PC-9 (cell line): ENCODE results near the gene UCP2. TPM values are rescaled to one million over a fixed set of nuclear protein-coding genes. Genes with fewer than 3 reads are reported as not detected.

Source experiments
- BruUV-seq: library from RNA; stranded (reverse); fragments of 400-500 nt; replicated peaks from 2 replicates; lab custom pipeline; 2021; lab: Mats Ljungman, UMichigan
- CTCF ChIA-PET: fragments of 300-600 bp; sonication (Branson Sonifier 250); formaldehyde crosslinking; loops from one replicate; lab custom pipeline; 2022; ENCODE audit warnings: antibody characterized with exemption; lab: Charles Lee
- POLR2A ChIA-PET: fragments of 300-600 bp; sonication (Branson Sonifier 250); formaldehyde crosslinking; loops from one replicate; lab custom pipeline; 2022; ENCODE audit warnings: antibody characterized with exemption; ENCODE audit not compliant: unreplicated experiment; lab: Charles Lee
- DNase-seq, 2 experiments: peaks; one replicate each; pipeline versions ENCODE4 v3.0.0 to v3.0.0-alpha.2; 2015 to 2022; ENCODE audit warnings: mixed read lengths in 1 of 2
- H2AFZ ChIP-seq: fragments of 200-600 bp; sonication (generic); 2 replicates; pipeline ENCODE4 v1.8.1; 2017; ENCODE audit warnings: antibody characterized with exemption
- H3F3A ChIP-seq: fragments of 200-600 bp; sonication (generic); 2 replicates; pipeline ENCODE4 v1.8.1; 2017; ENCODE audit warnings: antibody characterized with exemption, mild to moderate bottlenecking, low read depth; ENCODE audit not compliant: insufficient read depth
- H3K27ac ChIP-seq: fragments of 200-600 bp; sonication (generic); 2 replicates; pipeline ENCODE4 v1.6.1; 2016; ENCODE audit warnings: mixed run types
- H3K27me3 ChIP-seq: fragments of 200-600 bp; sonication (generic); 2 replicates; pipeline ENCODE4 v1.6.1; 2016; ENCODE audit warnings: low read depth, mixed run types; ENCODE audit not compliant: insufficient read depth
- H3K36me3 ChIP-seq: fragments of 200-600 bp; sonication (generic); 2 replicates; pipeline ENCODE4 v1.6.1; 2016; ENCODE audit warnings: low read depth, mixed run types
- H3K4me1 ChIP-seq: fragments of 200-600 bp; sonication (generic); replicated peaks from 2 replicates; pipeline ENCODE4 v1.6.1; 2016; ENCODE audit warnings: mixed run types; ENCODE audit not compliant: insufficient read depth
- H3K4me2 ChIP-seq: fragments of 200-600 bp; sonication (generic); 2 replicates; pipeline ENCODE4 v1.6.1; 2017; ENCODE audit warnings: mixed run types
- H3K4me3 ChIP-seq: fragments of 200-600 bp; sonication (generic); 2 replicates; pipeline ENCODE4 v1.6.1; 2016; ENCODE audit warnings: mixed run types
- H3K79me2 ChIP-seq: fragments of 200-600 bp; sonication (generic); 2 replicates; pipeline ENCODE4 v1.6.1; 2017; ENCODE audit warnings: low read depth, mixed run types
- H3K9me2 ChIP-seq: fragments of 200-600 bp; sonication (generic); 2 replicates; pipeline ENCODE4 v1.8.1; 2017; ENCODE audit warnings: mild to moderate bottlenecking; ENCODE audit not compliant: insufficient read depth
- H3K9me3 ChIP-seq: fragments of 200-600 bp; sonication (generic); 2 replicates; pipeline ENCODE4 v1.8.1; 2016; ENCODE audit warnings: low read depth; ENCODE audit not compliant: insufficient read depth
- H4K20me1 ChIP-seq: fragments of 200-600 bp; sonication (generic); 2 replicates; pipeline ENCODE4 v1.8.1; 2017; ENCODE audit not compliant: insufficient read depth
- CTCF ChIP-seq: fragments of 200-600 bp; sonication (generic); conservative IDR thresholded peaks from 2 replicates; pipeline ENCODE4 v1.6.1; 2017; ENCODE audit warnings: mixed run types, antibody characterized with exemption, mild to moderate bottlenecking, moderate library complexity
- EZH2 ChIP-seq: fragments of 200-600 bp; sonication (generic); IDR thresholded peaks from 2 replicates; pipeline ENCODE4 v1.8.0; 2017; ENCODE audit warnings: antibody characterized with exemption, low read depth
- intact Hi-C: fragments of 100-400 bp; cut with micrococcal nuclease; formaldehyde crosslinking; loops from one replicate; pipeline ENCODE4 v1.10.0; 2022; ENCODE audit not compliant: unreplicated experiment
- total RNA-seq: library from RNA; stranded (reverse); gene quantifications from 2 replicates; pipeline ENCODE4 v1.2.3, GENCODE V29; 2021

UCP2 gene
- total RNA-seq, 1 experiment from 2014 or later = 27.2 TPM

- no peak for TF ChIP-seq CTCF
- no peak for TF ChIP-seq EZH2
- H3K27ac ChIP-seq = no peak overlapping the region
- 0 out of 2 replicates have a peak, but pooled peaks cover 6% of the 10 kb centered on the region for H3F3A ChIP-seq
- H3K9me3 ChIP-seq = no peaks in the 10 kb centered on the region
- no peaks in the 10 kb centered on the region for H3K79me2 ChIP-seq
- intact Hi-C loops = loop anchor here (5.0 kb wide), 1 partner anchor 295 kb away; no protein-coding TSS in a partner anchor
- H4K20me1 ChIP-seq = no peaks in the 10 kb centered on the region
- ChIA-PET POLR2A (no interaction called here), CTCF (interaction anchor here (1.0 kb wide), 1 partner anchor 20 kb away, joined by 3 read pairs; the partner anchor contains the start of gene UCP2)
- BruUV-seq = no TSS peak
- H3K4me3 ChIP-seq = no peak overlapping the region
- no peak overlapping the region for H2AFZ ChIP-seq
- H3K9me2 ChIP-seq = no peaks in the 10 kb centered on the region
- H3K36me3 ChIP-seq = no peaks in the 10 kb centered on the region
- H3K4me2 ChIP-seq = no peak overlapping the region
- H3K4me1 ChIP-seq = no peaks in the 10 kb centered on the region
- no peaks in the 10 kb centered on the region for H3K27me3 ChIP-seq
- DNase-seq = peak in 1 of 2 experiments; percentile 25
These were observed 20.4 kb downstream of the UCP2 start for GRCh38 chr11:73962101-73962705.

- Histone ChIP-seq H3F3A (peaks cover 9% of the 10 kb centered on the region; the same call in 1 of the 2 replicates), H3K27ac (no peak overlapping the region), H3K4me2 (no peak overlapping the region), H3K4me3 (no peak overlapping the region), H2AFZ (no peak overlapping the region), H3K4me1 (peaks cover 6% of the 10 kb centered on the region), H3K9me2 (no peaks in the 10 kb centered on the region), H3K27me3 (no peaks in the 10 kb centered on the region), H3K9me3 (no peaks in the 10 kb centered on the region), H4K20me1 (no peaks in the 10 kb centered on the region), H3K36me3 (no peaks in the 10 kb centered on the region), H3K79me2 (no peaks in the 10 kb centered on the region)
- no TSS peak for BruUV-seq
- ChIA-PET POLR2A (interaction anchor here (0.6 kb wide), 1 partner anchor 11 kb away, joined by 4 read pairs; no protein-coding TSS in a partner anchor), CTCF (interaction anchor here (0.6 kb wide), 1 partner anchor 619 kb away, joined by 3 read pairs; no protein-coding TSS in a partner anchor)
- no peak for TF ChIP-seq EZH2
- TF ChIP-seq CTCF = no peak
- intact Hi-C loops = loop anchor here (5.0 kb wide), 1 partner anchor 296 kb away; no protein-coding TSS in a partner anchor
- DNase-seq = peak; percentile 29 to 55
These were observed 21.3 kb downstream of the UCP2 start for GRCh38 chr11:73961321-73961720.

GRCh38 chr11:73958521-73959141 is 24.0 kb downstream of the UCP2 start:
- H3K4me3 ChIP-seq = no peak overlapping the region
- no peak overlapping the region for H2AFZ ChIP-seq
- intact Hi-C loops = no loop called here
- no peak for TF ChIP-seq CTCF
- no peak for TF ChIP-seq EZH2
- H3K36me3 ChIP-seq = no peaks in the 10 kb centered on the region
- ChIA-PET CTCF (no interaction called here), POLR2A (no interaction called here)
- H3K27ac ChIP-seq = no peak overlapping the region
- H3K4me1 ChIP-seq = peaks cover 15% of the 10 kb centered on the region
- H3F3A ChIP-seq = peaks cover 11% of the 10 kb centered on the region; the same call in 1 of the 2 replicates
- no peaks in the 10 kb centered on the region for H4K20me1 ChIP-seq
- no peak overlapping the region for H3K4me2 ChIP-seq
- H3K79me2 ChIP-seq = no peaks in the 10 kb centered on the region
- no peaks in the 10 kb centered on the region for H3K9me2 ChIP-seq
- no peaks in the 10 kb centered on the region for H3K27me3 ChIP-seq
- DNase-seq = no peak
- H3K9me3 ChIP-seq = no peaks in the 10 kb centered on the region
- BruUV-seq = no TSS peak
